Fibroblast of mammary gland (primary cell): Measurements from ENCODE around the gene KHDRBS1.
"Not testable (repeated sequence)": the region's sequence is repeated elsewhere in the genome, so short reads cannot be mapped to it uniquely, and the experiment has no call there.

Experiments used
- DNase-seq: peaks from one replicate; pipeline ENCODE4 v3.0.0-alpha.2; 2010; ENCODE audit warnings: low read depth
- H3K4me3 ChIP-seq: 2 replicates; pipeline ENCODE4 v1.5.1; 2011; ENCODE audit warnings: low read depth, mild to moderate bottlenecking, low read length, moderate library complexity; ENCODE audit not compliant: control insufficient read depth
- TF ChIP-seq, protein P1 (sequence below): conservative IDR thresholded peaks from 2 replicates; pipeline ENCODE4 v1.5.1; 2011; ENCODE audit warnings: low read depth, low read length, inconsistent platforms; ENCODE audit not compliant: control insufficient read depth, insufficient read depth

Gene KHDRBS1

DNA sequence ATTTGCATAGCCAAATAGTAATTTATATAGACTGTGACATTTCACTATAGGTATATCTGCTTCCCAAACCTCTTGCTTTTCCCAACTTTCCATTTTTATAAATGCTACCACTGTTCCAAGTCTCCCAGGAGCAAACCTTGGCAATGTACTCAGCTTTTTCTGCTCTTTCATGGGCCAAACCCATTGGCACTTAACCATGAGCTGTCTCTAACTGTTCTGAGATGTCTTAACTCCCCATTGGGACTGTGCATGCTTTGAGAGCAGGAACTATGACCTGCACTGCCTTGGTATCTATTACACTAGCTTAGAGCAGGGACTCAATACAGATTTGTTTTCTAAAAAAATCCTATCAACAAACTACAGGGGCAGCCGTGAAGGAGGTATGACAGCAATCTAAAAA, 22.5 kb upstream of the KHDRBS1 start:
- H3K4me3 ChIP-seq, result no peak overlapping the region
- DNase-seq, result peak; percentile 25
- TF ChIP-seq, protein P1, sequence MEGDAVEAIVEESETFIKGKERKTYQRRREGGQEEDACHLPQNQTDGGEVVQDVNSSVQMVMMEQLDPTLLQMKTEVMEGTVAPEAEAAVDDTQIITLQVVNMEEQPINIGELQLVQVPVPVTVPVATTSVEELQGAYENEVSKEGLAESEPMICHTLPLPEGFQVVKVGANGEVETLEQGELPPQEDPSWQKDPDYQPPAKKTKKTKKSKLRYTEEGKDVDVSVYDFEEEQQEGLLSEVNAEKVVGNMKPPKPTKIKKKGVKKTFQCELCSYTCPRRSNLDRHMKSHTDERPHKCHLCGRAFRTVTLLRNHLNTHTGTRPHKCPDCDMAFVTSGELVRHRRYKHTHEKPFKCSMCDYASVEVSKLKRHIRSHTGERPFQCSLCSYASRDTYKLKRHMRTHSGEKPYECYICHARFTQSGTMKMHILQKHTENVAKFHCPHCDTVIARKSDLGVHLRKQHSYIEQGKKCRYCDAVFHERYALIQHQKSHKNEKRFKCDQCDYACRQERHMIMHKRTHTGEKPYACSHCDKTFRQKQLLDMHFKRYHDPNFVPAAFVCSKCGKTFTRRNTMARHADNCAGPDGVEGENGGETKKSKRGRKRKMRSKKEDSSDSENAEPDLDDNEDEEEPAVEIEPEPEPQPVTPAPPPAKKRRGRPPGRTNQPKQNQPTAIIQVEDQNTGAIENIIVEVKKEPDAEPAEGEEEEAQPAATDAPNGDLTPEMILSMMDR, result no peak

DNA sequence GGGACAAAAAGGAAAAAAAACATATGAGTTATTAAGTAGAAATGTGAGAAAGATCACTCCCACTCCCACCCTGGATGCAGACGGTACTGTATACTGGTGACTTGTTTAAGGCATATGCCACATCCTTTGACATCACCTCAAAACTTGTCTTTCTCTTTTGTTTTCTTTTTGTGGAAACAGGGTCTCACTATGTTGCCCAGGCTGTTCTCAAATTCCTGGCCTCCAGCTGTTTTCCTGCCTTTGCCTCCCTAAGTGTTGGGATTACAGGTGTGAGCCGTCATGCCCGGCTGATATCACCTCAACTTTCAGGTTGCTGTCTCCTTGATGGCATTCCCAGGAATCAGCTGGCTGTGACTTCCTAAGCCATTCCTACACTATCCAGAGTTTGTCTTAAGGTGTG, 18.4 kb upstream of the KHDRBS1 start:
- no peak for DNase-seq
- TF ChIP-seq, protein P1, result no peak
- no peak overlapping the region for H3K4me3 ChIP-seq

DNA sequence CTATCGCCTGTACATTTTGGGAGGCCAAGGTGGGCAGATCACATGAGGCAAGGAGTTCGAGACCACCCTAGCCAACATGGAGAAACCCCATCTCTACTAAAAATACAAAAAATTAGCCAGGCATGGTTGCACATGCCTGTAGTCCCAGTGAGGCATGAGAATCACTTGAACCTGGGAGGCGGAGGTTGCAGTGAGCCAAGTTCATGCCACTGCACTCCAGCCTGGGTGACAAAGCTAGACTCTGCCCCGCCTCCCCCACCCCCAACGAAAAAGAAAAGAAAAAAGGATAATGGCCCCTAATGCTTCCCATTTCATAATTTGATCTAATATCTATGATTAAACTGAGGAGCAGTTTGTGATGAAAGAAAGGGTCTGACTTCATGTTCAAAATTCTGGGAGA, 17.5 kb upstream of the KHDRBS1 start:
- not testable (repeated sequence) for H3K4me3 ChIP-seq, DNase-seq

DNA sequence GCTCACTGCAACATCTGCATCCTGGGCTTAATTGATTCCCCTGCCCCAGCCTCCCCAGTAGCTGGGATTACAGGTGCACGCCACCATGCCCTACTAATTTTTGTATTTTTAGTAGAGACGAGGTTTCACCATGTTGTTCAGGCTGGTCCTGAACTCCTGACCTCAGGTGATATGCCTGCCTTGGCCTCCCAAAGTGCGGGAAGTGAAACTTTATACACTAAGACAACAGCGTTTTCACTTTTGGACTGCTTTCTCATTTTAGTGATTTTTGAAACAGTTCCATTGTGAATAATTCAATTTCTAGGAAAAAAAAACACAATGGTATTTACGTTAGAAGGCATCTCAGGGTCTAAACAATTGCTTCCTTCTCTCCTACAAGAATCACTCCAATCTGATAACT, 11.8 kb upstream of the KHDRBS1 start:
- TF ChIP-seq, protein P1, result no peak
- no peak for DNase-seq
- no peak overlapping the region for H3K4me3 ChIP-seq

DNA sequence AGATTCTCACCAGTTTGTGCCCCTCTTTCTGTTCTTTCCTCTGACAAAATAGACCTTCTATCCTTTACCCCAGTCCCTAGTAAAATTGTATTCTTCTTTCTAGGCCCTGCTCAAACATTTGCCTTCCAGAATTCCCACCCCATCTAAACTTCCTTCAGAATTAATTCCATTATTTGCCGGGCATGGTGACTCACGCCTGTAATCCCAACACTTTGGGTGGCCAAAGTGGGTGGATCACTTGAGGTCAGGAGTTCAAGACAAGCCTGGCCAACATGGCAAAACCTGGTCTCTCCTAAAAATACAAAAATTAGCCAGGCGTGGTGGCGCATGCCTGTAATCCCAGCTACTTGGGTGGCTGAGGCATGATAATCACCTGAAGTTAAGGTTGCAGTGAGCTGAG, 11.4 kb upstream of the KHDRBS1 start:
- not testable (repeated sequence) for DNase-seq, H3K4me3 ChIP-seq

DNA sequence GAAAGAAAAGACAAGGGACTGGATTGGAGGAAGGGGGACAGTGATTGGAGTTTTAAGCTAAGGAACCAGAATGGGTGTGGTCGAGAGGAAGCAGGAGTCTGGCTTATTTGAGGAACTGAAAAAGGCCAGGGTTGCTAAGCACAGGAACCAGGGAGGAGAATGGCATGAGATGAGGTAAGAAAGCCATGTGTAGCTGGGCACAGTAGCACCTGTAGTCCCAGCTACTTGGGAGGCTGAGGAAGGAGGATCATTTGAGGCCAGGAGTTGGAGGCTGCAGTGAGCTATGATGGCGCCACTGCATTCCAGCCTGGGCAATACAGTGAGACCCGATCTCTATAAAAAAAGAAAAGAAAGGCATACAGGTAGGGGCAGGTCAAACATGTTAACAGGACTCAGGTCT, 8.1 kb upstream of the KHDRBS1 start:
- H3K4me3 ChIP-seq, result no peak overlapping the region
- TF ChIP-seq, protein P1, result no peak
- no peak for DNase-seq

DNA sequence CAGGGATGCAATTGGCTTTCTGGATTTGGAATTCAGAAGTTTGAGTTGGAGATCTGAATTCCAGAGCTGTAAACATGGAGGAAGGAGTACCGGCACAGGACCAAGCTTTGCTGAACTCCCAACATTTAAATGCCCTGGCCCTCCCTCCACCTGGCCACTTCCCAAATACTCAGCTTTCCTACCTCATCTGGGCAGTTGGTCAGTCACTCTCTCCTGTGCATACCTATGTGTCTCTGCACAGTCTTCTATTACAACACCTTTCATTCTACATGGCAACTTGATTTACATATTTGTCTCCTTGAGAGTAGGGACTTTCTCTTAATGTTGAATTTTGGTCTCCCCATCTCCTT, 6.1 kb upstream of the KHDRBS1 start:
- no peak for DNase-seq
- H3K4me3 ChIP-seq, result no peak overlapping the region
- TF ChIP-seq, protein P1, result no peak

DNA sequence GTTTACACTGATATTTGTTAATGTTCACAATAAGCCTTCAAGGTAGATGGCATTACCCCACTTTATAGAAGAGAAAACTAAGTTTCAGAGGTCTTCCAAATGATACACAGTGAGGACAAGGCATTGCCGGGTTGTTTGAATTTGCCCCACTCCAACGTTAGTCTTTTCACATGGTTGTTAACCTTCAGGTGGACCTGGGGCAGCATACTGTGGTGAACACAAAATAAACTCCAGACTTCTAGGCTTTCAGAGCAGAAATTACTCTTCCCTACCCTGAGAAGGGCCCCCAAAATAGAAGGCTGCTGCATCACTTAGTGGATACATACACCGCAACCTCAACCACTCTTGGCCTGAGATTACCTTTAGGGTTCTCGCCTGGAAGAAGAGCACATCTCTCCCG, 3.4 kb upstream of the KHDRBS1 start:
- DNase-seq, result no peak
- no peak overlapping the region for H3K4me3 ChIP-seq
- TF ChIP-seq, protein P1, result no peak
